HFFc6 (cell line): ENCODE measurements around the gene SLC6A1. TPM values are rescaled to one million over a fixed set of nuclear protein-coding genes. Genes with fewer than 3 reads are reported as not detected.

Experiments
- DNase-seq: peaks from one replicate; pipeline ENCODE4 v3.0.0-alpha.2; 2018
- H3K27ac Mint-ChIP-seq: 2 replicates; pipeline ENCODE4 v1.8.0; 2020; ENCODE audit warnings: mild to moderate bottlenecking, mixed read lengths
- H3K27me3 Mint-ChIP-seq: 2 replicates; pipeline ENCODE4 v1.8.0; 2021; ENCODE audit warnings: mild to moderate bottlenecking, moderate library complexity, mixed read lengths; ENCODE audit not compliant: insufficient read depth
- H3K36me3 Mint-ChIP-seq: 2 replicates; pipeline ENCODE4 v1.8.0; 2021; ENCODE audit warnings: low read depth, mixed read lengths
- H3K4me1 Mint-ChIP-seq: 2 replicates; pipeline ENCODE4 v1.8.0; 2020; ENCODE audit warnings: low read depth, mixed read lengths
- H3K4me3 Mint-ChIP-seq: 2 replicates; pipeline ENCODE4 v1.8.0; 2020; ENCODE audit warnings: mild to moderate bottlenecking, moderate library complexity, mixed read lengths
- H3K9me3 Mint-ChIP-seq: 2 replicates; pipeline ENCODE4 v1.8.0; 2020; ENCODE audit warnings: mild to moderate bottlenecking, mixed read lengths
- CTCF ChIP-seq: fragments of 200-600 bp; sonication (generic); IDR thresholded peaks from 2 replicates; pipeline ENCODE4 v1.5.0; 2021; ENCODE audit warnings: antibody characterized with exemption, mild to moderate bottlenecking
- total RNA-seq, 6 experiments: library from RNA; stranded (reverse); fragmentation: NEBNext Ultra II Directional; extraction: Animal tissue kit (Norgen Biotek cat#: 25700); gene quantifications; 2 replicates in 1 of 6; 3 replicates in 5 of 6; pipeline ENCODE4 v1.2.3, GENCODE V29; 2021

Gene SLC6A1
- total RNA-seq, 6 experiments from 2014 or later: not detected

- Mint-ChIP-seq H3K4me3 (no peak overlapping the region), H3K27me3 (peaks cover 65% of the 10 kb centered on the region), H3K27ac (no peak overlapping the region), H3K9me3 (no peaks in the 10 kb centered on the region), H3K36me3 (no peaks in the 10 kb centered on the region), H3K4me1 (peaks cover 5% of the 10 kb centered on the region)
- no peak for DNase-seq
- no peak for TF ChIP-seq CTCF
Measured at GRCh38 chr3:10994306-10994705, 1.8 kb downstream of the SLC6A1 start.

DNA sequence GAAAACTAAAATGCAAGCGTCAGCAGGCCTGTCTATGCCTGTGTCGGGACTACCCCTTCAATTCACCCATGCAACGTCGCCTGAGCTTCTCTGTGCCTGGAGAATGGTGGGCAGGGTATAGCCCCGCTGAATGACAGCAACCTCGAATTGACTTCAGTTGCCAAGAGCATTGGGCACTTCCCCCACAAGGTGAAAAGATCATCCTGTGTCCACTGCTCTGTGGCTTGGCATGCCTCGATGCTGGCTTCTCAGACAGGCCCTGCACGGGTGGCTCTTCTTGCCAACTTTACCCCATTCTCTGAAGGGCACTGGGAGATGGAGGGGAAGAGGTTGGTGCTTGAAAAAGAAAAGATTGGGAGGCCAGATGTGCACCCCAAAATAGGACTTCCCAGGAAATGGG, 3.3 kb downstream of the SLC6A1 start:
- DNase-seq: no peak
- Mint-ChIP-seq H3K36me3 (no peaks in the 10 kb centered on the region), H3K9me3 (no peaks in the 10 kb centered on the region), H3K4me3 (no peak overlapping the region), H3K4me1 (peaks cover 5% of the 10 kb centered on the region), H3K27me3 (peaks cover 65% of the 10 kb centered on the region), H3K27ac (no peak overlapping the region)
- TF ChIP-seq CTCF: no peak

DNA sequence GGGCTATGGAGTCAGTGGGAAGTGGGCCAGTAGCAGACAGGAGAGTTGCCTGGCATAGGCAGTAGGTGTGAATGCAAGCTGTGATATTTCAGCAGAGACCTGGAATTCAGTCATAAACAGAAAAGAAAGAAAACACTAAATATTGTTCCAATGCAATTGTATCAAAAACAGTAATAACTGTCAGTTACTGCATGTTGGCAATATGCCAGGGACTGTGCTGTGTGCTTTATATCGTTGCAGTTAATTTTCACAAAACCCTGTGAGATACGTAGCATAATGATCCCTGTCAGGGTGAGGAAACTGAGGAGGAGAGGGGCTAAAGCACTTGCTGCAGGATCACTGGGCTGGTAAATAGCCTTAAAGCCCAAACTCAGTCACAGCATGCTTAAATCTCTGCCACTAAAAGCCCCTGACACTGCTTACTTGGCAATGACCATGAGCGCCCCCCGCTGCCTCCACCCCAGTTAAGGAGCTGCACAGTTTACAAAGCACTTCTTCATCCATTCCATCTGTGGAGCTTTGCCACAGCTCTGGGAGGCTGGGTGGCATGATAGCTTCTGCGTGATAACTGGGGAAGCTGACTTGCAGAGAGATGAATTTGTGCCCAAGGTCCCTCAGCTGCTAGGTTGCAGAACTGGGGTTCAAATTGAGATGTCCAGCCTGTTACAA, 3.9 kb downstream of the SLC6A1 start:
- no peaks in the 10 kb centered on the region for H3K36me3 Mint-ChIP-seq
- TF ChIP-seq CTCF: no peak
- H3K27ac Mint-ChIP-seq: no peak overlapping the region
- no peak for DNase-seq
- peaks cover 60% of the 10 kb centered on the region for H3K27me3 Mint-ChIP-seq
- H3K4me1 Mint-ChIP-seq: peaks cover 5% of the 10 kb centered on the region
- H3K4me3 Mint-ChIP-seq: no peak overlapping the region
- no peaks in the 10 kb centered on the region for H3K9me3 Mint-ChIP-seq

DNA sequence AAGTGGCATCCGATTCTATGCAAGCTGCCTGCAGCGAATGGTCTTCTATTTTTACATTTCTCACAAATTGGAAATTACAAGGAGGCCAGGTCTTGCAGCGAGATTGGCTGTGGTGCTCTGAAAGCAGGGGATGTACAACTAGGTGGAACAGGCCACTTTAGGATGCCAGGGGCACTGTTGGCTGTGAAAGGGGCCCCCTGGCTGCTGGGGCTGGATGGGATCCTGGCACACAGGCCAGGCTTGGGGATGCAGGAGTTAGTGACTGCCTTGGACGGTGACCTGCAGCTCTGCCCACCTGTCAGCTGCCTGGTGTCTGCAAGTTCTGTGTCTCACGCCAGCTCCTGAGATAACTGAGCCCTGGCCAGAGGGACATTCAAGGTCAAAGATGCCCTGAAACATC, 4.6 kb downstream of the SLC6A1 start:
- no peak for TF ChIP-seq CTCF
- Mint-ChIP-seq H3K4me3 (no peak overlapping the region), H3K27ac (no peak overlapping the region), H3K36me3 (no peaks in the 10 kb centered on the region), H3K4me1 (peaks cover 1% of the 10 kb centered on the region; the same call in 1 of the 2 replicates), H3K27me3 (peaks cover 55% of the 10 kb centered on the region), H3K9me3 (no peaks in the 10 kb centered on the region)
- DNase-seq: no peak

DNA sequence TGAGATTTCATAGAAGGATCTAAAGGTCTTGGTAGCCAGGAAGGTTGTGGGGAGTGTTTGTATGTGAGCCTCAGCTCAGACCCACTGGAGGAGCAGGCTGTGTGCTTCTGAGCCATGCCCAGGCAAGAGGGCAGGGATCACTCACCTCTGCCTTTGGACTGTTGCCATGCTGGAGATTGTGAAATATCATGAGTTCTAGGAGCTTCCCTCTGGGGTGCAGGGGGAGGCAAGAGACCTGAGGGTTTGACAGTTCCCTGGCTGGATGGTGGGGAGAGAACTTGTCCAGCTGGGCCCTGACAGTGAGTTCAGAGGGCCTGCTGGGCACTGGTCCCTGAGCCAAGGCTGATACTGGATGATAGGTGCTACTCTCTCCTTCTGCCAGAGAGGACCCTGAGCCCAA, 6.0 kb downstream of the SLC6A1 start:
- Mint-ChIP-seq H3K27me3 (peaks cover 49% of the 10 kb centered on the region), H3K27ac (no peak overlapping the region), H3K9me3 (no peaks in the 10 kb centered on the region), H3K4me3 (no peak overlapping the region), H3K36me3 (no peaks in the 10 kb centered on the region), H3K4me1 (no peaks in the 10 kb centered on the region)
- no peak for DNase-seq
- TF ChIP-seq CTCF: no peak
